ENCODE results near the gene B4GAT1. TPM values are rescaled to one million over a fixed set of nuclear protein-coding genes. Genes with fewer than 3 reads are reported as not detected.

The B4GAT1 gene
- total RNA-seq, 1 donor from 2014 or later, result 42.7 TPM

GRCh38 chr11:66369073-66369894, 21.9 kb upstream of the B4GAT1 start:
- Mint-ChIP-seq H3K4me3 (ENCODE audit: unreplicated experiment) (peak overlapping the region; percentile 71), H3K27ac (ENCODE audit: unreplicated experiment) (no peak overlapping the region), H3K9me3 (ENCODE audit: unreplicated experiment) (no peaks in the 10 kb centered on the region), H3K4me1 (ENCODE audit: low read depth, unreplicated experiment) (peaks cover 14% of the 10 kb centered on the region), H3K36me3 (ENCODE audit: unreplicated experiment) (no peaks in the 10 kb centered on the region), H3K27me3 (ENCODE audit: unreplicated experiment) (peaks cover 5% of the 10 kb centered on the region)
- DNase-seq, result no peak
- no peak for TF ChIP-seq CTCF (IDR thresholded peaks at IDR 0.05; ENCODE audit: partially characterized antibody, unreplicated experiment)

GRCh38 chr11:66368484-66368883, 21.1 kb upstream of the B4GAT1 start:
- Mint-ChIP-seq H3K27me3 (ENCODE audit: unreplicated experiment) (peaks cover 7% of the 10 kb centered on the region), H3K4me1 (ENCODE audit: low read depth, unreplicated experiment) (peaks cover 14% of the 10 kb centered on the region), H3K4me3 (ENCODE audit: unreplicated experiment) (no peak overlapping the region), H3K27ac (ENCODE audit: unreplicated experiment) (no peak overlapping the region), H3K36me3 (ENCODE audit: unreplicated experiment) (no peaks in the 10 kb centered on the region), H3K9me3 (ENCODE audit: unreplicated experiment) (peaks cover 2% of the 10 kb centered on the region)
- no peak for DNase-seq
- TF ChIP-seq CTCF (IDR thresholded peaks at IDR 0.05; ENCODE audit: partially characterized antibody, unreplicated experiment), result no peak

GRCh38 chr11:66367561-66368312, 20.3 kb upstream of the B4GAT1 start:
- TF ChIP-seq CTCF (IDR thresholded peaks at IDR 0.05; ENCODE audit: partially characterized antibody, unreplicated experiment), result no peak
- Mint-ChIP-seq H3K9me3 (ENCODE audit: unreplicated experiment) (peaks cover 2% of the 10 kb centered on the region), H3K4me3 (ENCODE audit: unreplicated experiment) (no peak overlapping the region), H3K27ac (ENCODE audit: unreplicated experiment) (no peak overlapping the region), H3K27me3 (ENCODE audit: unreplicated experiment) (peaks cover 7% of the 10 kb centered on the region), H3K36me3 (ENCODE audit: unreplicated experiment) (no peaks in the 10 kb centered on the region), H3K4me1 (ENCODE audit: low read depth, unreplicated experiment) (peaks cover 14% of the 10 kb centered on the region)
- DNase-seq, result no peak

GRCh38 chr11:66366844-66367477, 19.5 kb upstream of the B4GAT1 start:
- Mint-ChIP-seq H3K4me1 (ENCODE audit: low read depth, unreplicated experiment) (peaks cover 14% of the 10 kb centered on the region), H3K4me3 (ENCODE audit: unreplicated experiment) (no peak overlapping the region), H3K27ac (ENCODE audit: unreplicated experiment) (no peak overlapping the region), H3K36me3 (ENCODE audit: unreplicated experiment) (no peaks in the 10 kb centered on the region), H3K27me3 (ENCODE audit: unreplicated experiment) (peaks cover 7% of the 10 kb centered on the region), H3K9me3 (ENCODE audit: unreplicated experiment) (peaks cover 4% of the 10 kb centered on the region)
- DNase-seq, result no peak
- TF ChIP-seq CTCF (IDR thresholded peaks at IDR 0.05; ENCODE audit: partially characterized antibody, unreplicated experiment), result no peak
